PFSK-1 (cell line): ENCODE measurements around the gene PCBP4.

Experiments used
- FOXP2 ChIP-seq: optimal IDR thresholded peaks from 2 replicates; pipeline ENCODE3; 2011; ENCODE audit warnings: borderline replicate concordance, control low read depth, inconsistent platforms; ENCODE audit not compliant: insufficient read depth; ENCODE audit errors: extremely low read length, extremely low read depth
- POLR2AphosphoS5 ChIP-seq: IDR thresholded peaks from 2 replicates; pipeline ENCODE4 v1.6.1; 2012; ENCODE audit warnings: low read depth, mild to moderate bottlenecking, control low read depth, low read length, moderate library complexity
- SIN3A ChIP-seq: IDR thresholded peaks from 2 replicates; pipeline ENCODE4 v1.6.1; 2012; ENCODE audit warnings: mild to moderate bottlenecking, low read length, moderate library complexity, borderline replicate concordance; ENCODE audit not compliant: insufficient read depth
- TAF1 ChIP-seq: IDR thresholded peaks from 2 replicates; pipeline ENCODE4 v1.6.1; 2012; ENCODE audit warnings: low read length, control low read depth, borderline replicate concordance; ENCODE audit not compliant: insufficient read depth
- TF ChIP-seq, protein P1 (sequence below), 2 experiments: IDR thresholded peaks; 2 replicates each; pipeline versions ENCODE4 v1.6.1 to v1.8.0; 2011 to 2012; ENCODE audit warnings: low read depth in 2 of 2, low read length in 2 of 2, control low read depth in 1 of 2, inconsistent platforms in 1 of 2, mild to moderate bottlenecking in 1 of 2, moderate library complexity in 1 of 2; ENCODE audit not compliant: insufficient read depth in 1 of 2

The PCBP4 gene

GRCh38 chr3:52001443-52001974 lies 34.3 kb upstream of the PCBP4 start:
- TF ChIP-seq FOXP2 (peak; percentile 20), SIN3A (no peak)

- TF ChIP-seq FOXP2 = no peak
- no peak for TF ChIP-seq POLR2AphosphoS5
- no peak for TF ChIP-seq SIN3A
These were observed 32.6 kb upstream of the PCBP4 start for GRCh38 chr3:51999846-52000245.

DNA sequence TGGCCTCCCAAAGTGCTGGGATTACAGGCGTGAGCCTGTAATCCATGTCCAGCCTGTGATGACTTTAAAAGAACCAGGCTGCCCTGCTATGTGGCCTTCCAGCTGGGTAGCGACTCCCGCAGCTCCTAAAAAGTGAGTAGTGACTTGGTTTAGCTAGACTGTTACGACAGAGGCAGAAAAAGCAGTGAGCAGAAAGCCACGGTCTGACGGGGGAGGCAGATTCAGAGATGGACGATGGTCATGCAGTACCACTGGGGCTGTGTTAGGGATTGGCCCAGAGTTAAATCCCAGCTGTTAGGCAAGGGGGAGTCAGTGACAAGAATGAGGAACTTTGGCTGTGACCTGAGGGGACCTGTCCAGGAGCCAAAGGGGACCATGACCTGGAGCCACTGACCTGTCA lies 31.5 kb upstream of the PCBP4 start:
- TF ChIP-seq, protein P1, sequence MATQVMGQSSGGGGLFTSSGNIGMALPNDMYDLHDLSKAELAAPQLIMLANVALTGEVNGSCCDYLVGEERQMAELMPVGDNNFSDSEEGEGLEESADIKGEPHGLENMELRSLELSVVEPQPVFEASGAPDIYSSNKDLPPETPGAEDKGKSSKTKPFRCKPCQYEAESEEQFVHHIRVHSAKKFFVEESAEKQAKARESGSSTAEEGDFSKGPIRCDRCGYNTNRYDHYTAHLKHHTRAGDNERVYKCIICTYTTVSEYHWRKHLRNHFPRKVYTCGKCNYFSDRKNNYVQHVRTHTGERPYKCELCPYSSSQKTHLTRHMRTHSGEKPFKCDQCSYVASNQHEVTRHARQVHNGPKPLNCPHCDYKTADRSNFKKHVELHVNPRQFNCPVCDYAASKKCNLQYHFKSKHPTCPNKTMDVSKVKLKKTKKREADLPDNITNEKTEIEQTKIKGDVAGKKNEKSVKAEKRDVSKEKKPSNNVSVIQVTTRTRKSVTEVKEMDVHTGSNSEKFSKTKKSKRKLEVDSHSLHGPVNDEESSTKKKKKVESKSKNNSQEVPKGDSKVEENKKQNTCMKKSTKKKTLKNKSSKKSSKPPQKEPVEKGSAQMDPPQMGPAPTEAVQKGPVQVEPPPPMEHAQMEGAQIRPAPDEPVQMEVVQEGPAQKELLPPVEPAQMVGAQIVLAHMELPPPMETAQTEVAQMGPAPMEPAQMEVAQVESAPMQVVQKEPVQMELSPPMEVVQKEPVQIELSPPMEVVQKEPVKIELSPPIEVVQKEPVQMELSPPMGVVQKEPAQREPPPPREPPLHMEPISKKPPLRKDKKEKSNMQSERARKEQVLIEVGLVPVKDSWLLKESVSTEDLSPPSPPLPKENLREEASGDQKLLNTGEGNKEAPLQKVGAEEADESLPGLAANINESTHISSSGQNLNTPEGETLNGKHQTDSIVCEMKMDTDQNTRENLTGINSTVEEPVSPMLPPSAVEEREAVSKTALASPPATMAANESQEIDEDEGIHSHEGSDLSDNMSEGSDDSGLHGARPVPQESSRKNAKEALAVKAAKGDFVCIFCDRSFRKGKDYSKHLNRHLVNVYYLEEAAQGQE (IDR thresholded peaks at IDR 0.05; ENCODE audit: insufficient read depth in 1 of 2, low read depth in 2 of 2, low read length in 2 of 2) = no peak
- TF ChIP-seq TAF1 (no peak), POLR2AphosphoS5 (no peak), FOXP2 (no peak), SIN3A (no peak)

GRCh38 chr3:51997935-51998596 lies 30.8 kb upstream of the PCBP4 start:
- no peak for TF ChIP-seq SIN3A
- no peak for TF ChIP-seq POLR2AphosphoS5
- TF ChIP-seq, protein P1 (IDR thresholded peaks at IDR 0.05; ENCODE audit: insufficient read depth in 1 of 2, low read depth in 2 of 2, low read length in 2 of 2) = no peak
- no peak for TF ChIP-seq TAF1
- no peak for TF ChIP-seq FOXP2

GRCh38 chr3:51997172-51997571 lies 29.9 kb upstream of the PCBP4 start:
- TF ChIP-seq, protein P1 (IDR thresholded peaks at IDR 0.05; ENCODE audit: insufficient read depth in 1 of 2, low read depth in 2 of 2, low read length in 2 of 2) = no peak
- no peak for TF ChIP-seq TAF1
- no peak for TF ChIP-seq SIN3A
- no peak for TF ChIP-seq POLR2AphosphoS5
- no peak for TF ChIP-seq FOXP2

DNA sequence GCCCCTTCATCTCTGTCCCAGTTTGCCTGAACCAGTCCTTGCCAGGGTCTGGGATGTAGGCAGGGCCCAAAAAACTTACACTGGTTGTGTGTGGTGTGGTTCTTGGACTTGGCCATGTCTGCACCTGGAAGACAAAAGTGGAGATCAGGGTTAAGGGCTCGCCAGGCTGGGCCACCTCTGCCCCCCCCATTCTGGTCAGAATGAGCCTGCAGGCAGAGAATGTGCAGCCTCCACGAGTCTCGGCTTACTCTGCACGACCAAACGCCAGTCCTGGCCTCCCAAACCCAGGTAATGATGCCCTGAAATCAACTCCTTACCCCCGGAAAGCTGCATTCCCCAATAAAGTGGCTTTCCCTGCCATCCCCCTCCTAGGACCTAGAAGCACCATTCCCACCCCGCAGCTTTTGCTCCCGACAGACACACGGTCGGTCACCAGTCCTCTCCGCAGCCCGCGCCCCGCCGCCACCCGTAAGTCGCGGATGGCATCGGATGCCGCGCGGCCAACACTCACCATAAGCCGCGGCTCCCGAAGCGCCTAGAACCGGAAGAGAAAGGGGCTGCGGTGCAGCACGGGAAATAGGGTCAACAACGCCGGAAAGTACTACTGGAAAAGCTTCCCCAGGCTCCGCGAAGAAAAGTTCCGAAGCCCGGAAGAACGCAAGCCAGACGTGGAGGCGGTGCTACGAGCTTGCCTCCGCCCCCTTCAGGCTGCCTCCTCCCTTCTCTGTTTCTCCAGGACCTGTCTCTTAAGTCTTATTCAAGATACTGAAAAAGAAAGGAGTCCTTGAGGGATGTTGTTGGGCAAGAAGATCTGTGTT lies 28.3 kb upstream of the PCBP4 start, which contains the start of gene RPL29:
RPL29 (minus strand) TSS at position 550 of the 818 bp plus-strand sequence; CDS start at position 116, 434 bp downstream.
- no peak for TF ChIP-seq FOXP2
- TF ChIP-seq, protein P1 (IDR thresholded peaks at IDR 0.05; ENCODE audit: insufficient read depth in 1 of 2, low read depth in 2 of 2, low read length in 2 of 2) = peak; percentile 46 to 79; a peak in 3 of 4 replicates
- TF ChIP-seq POLR2AphosphoS5 = peak; percentile 96
- peak; percentile 98 for TF ChIP-seq TAF1
- TF ChIP-seq SIN3A = peak; percentile 36; the same call in 1 of the 2 replicates
